ENCODE data around the gene CSF3R.

DNA sequence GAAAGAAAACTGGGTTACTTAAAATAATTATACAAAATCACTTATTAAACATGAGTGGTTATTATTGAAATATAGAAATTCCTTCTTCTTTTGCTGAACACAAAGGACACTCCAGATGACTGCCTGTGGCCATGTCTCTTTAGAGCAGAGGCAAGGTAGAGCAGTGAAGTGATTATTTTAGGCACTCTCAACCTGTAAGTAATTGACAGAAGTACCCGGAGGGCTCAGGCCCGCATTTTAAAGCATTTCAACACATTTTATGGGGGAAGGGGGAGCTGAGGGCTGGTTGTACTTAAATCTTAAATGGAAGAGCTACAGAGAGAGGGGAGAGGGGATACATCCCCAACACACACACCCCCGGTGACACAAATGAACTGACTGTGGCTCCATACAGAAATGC, 42.7 kb downstream of the CSF3R start:
- no peak for TF ChIP-seq EZH2 (IDR thresholded peaks at IDR 0.05)
- no peak for TF ChIP-seq POLR2AphosphoS5 (IDR thresholded peaks at IDR 0.05; ENCODE audit: borderline replicate concordance, low read depth, low read length)
- TF ChIP-seq FOXP2 (optimal IDR thresholded peaks at IDR 0.05; ENCODE audit: control extremely low read depth, extremely low read length, insufficient read depth), result no peak
